SK-N-SH (cell line): Measurements from ENCODE around the gene SLC25A21. TPM values are rescaled to one million over a fixed set of nuclear protein-coding genes. Genes with fewer than 3 reads are reported as not detected.

ENCODE experiments used
- CTCF ChIA-PET: fragments of 300-600, 350-600 bp; formaldehyde crosslinking; extraction: SDS; loops from one replicate; lab custom pipeline; 2021; lab: Yijun Ruan, JAX
- POLR2A ChIA-PET: fragments of 350-600 bp; sonication (Branson Sonifier 250); formaldehyde crosslinking; extraction: SDS; loops from one replicate; lab custom pipeline; 2020; ENCODE audit warnings: antibody characterized with exemption, inconsistent platforms; lab: Yijun Ruan, JAX
- DNase-seq: peaks from one replicate; pipeline ENCODE4 v3.0.0; 2012
- H2AFZ ChIP-seq: fragments of 200-600 bp; sonication (generic); 2 replicates; pipeline ENCODE4 v1.8.1; 2016; ENCODE audit warnings: antibody characterized with exemption, mild to moderate bottlenecking, low read depth
- H3F3A ChIP-seq: fragments of 200-600 bp; sonication (generic); replicated peaks from 2 replicates; pipeline ENCODE3; 2016; ENCODE audit warnings: antibody characterized with exemption, mild to moderate bottlenecking; ENCODE audit not compliant: insufficient read depth
- H3K27ac ChIP-seq, 2 experiments: fragments of 200-500 bp in 1 of 2; fragments of 200-600 bp in 1 of 2; sonication (Bioruptor generic) in 1 of 2; sonication (generic), shearing (Covaris generic) in 1 of 2; 2 replicates each; pipeline versions ENCODE4 v1.5.1 to v1.6.1; 2014 to 2016; ENCODE audit warnings: low read depth in 2 of 2, inconsistent platforms in 1 of 2, low read length in 1 of 2, mild to moderate bottlenecking in 1 of 2, mixed read lengths in 1 of 2
- H3K27me3 ChIP-seq: fragments of 200-600 bp; sonication (generic), shearing (Covaris generic); 2 replicates; pipeline ENCODE4 v1.6.1; 2016; ENCODE audit warnings: mixed run types; ENCODE audit not compliant: insufficient read depth
- H3K36me3 ChIP-seq, 2 experiments: fragments of 200-500 bp in 1 of 2; fragments of 200-600 bp in 1 of 2; sonication (Bioruptor generic) in 1 of 2; sonication (generic) in 1 of 2; replicated peaks in 1 of 2; 2 replicates each; pipeline versions ENCODE3 to v1.5.1; 2014 to 2016; ENCODE audit warnings: low read length in 1 of 2, mild to moderate bottlenecking in 1 of 2; ENCODE audit not compliant: insufficient read depth in 2 of 2, control insufficient read depth in 1 of 2
- H3K4me1 ChIP-seq, 2 experiments: fragments of 200-500 bp in 1 of 2; fragments of 200-600 bp in 1 of 2; sonication (Bioruptor generic) in 1 of 2; sonication (generic), shearing (Covaris generic) in 1 of 2; 2 replicates each; pipeline versions ENCODE4 v1.5.1 to v1.6.1; 2014 to 2016; ENCODE audit warnings: low read depth in 1 of 2, low read length in 1 of 2, mixed run types in 1 of 2; ENCODE audit not compliant: insufficient read depth in 2 of 2, control insufficient read depth in 1 of 2
- H3K4me2 ChIP-seq: fragments of 200-600 bp; sonication (generic), shearing (Covaris generic); 2 replicates; pipeline ENCODE4 v1.6.1; 2017; ENCODE audit warnings: mixed run types
- H3K4me3 ChIP-seq, 2 experiments: fragments of 200-500 bp in 1 of 2; fragments of 200-600 bp in 1 of 2; sonication (Bioruptor generic) in 1 of 2; sonication (generic), shearing (Covaris generic) in 1 of 2; 2 replicates each; pipeline versions ENCODE4 v1.5.1 to v1.8.1; 2014 to 2016; ENCODE audit warnings: low read depth in 2 of 2, inconsistent platforms in 1 of 2, low read length in 1 of 2, mild to moderate bottlenecking in 1 of 2, mixed read lengths in 1 of 2, moderate library complexity in 1 of 2
- H3K79me2 ChIP-seq: fragments of 200-600 bp; sonication (generic); 2 replicates; pipeline ENCODE4 v1.8.1; 2017; ENCODE audit warnings: mild to moderate bottlenecking; ENCODE audit not compliant: insufficient read depth
- H3K9ac ChIP-seq: fragments of 200-600 bp; sonication (generic); 2 replicates; pipeline ENCODE4 v1.6.1; 2017; ENCODE audit warnings: mixed run types
- H3K9me2 ChIP-seq: fragments of 200-600 bp; sonication (generic); 2 replicates; pipeline ENCODE4 v1.6.1; 2017; ENCODE audit warnings: mixed run types
- H3K9me3 ChIP-seq: fragments of 200-600 bp; sonication (generic); 2 replicates; pipeline ENCODE4 v1.6.1; 2017; ENCODE audit warnings: mixed run types, mild to moderate bottlenecking, moderate library complexity
- H4K20me1 ChIP-seq: fragments of 200-600 bp; sonication (generic); 2 replicates; pipeline ENCODE4 v1.6.1; 2017; ENCODE audit warnings: mild to moderate bottlenecking, mixed run types; ENCODE audit not compliant: insufficient read depth
- ELF1 ChIP-seq: IDR thresholded peaks from 2 replicates; pipeline ENCODE4 v1.4.0; 2012
- EP300 ChIP-seq, 2 experiments: IDR thresholded peaks; 2 replicates each; pipeline versions ENCODE4 v1.4.0 to v1.6.1; 2012; ENCODE audit warnings: borderline replicate concordance in 1 of 2, low read depth in 1 of 2, low read length in 1 of 2
- FOSL2 ChIP-seq: IDR thresholded peaks from 2 replicates; pipeline ENCODE4 v1.4.0; 2012; ENCODE audit warnings: low read depth, mild to moderate bottlenecking, moderate library complexity, borderline replicate concordance
- FOXM1 ChIP-seq: IDR thresholded peaks from 2 replicates; pipeline ENCODE4 v1.4.0; 2012; ENCODE audit warnings: low read depth, mild to moderate bottlenecking
- GATA2 ChIP-seq: sonication (generic); formaldehyde crosslinking; IDR thresholded peaks from 2 replicates; pipeline ENCODE4 v1.5.0; 2020; ENCODE audit warnings: mild to moderate bottlenecking, missing genetic modification reagents
- MEF2A ChIP-seq: IDR thresholded peaks from 2 replicates; pipeline ENCODE4 v1.4.0; 2012; ENCODE audit warnings: low read depth, borderline replicate concordance
- NRF1 ChIP-seq: IDR thresholded peaks from 2 replicates; pipeline ENCODE4 v1.6.1; 2012; ENCODE audit warnings: low read depth, mild to moderate bottlenecking, low read length
- PBX3 ChIP-seq: IDR thresholded peaks from 2 replicates; pipeline ENCODE4; 2012
- POLR2AphosphoS5 ChIP-seq: IDR thresholded peaks from 2 replicates; pipeline ENCODE4 v1.6.1; 2012; ENCODE audit warnings: low read depth, low read length
- RAD21 ChIP-seq: IDR thresholded peaks from 2 replicates; pipeline ENCODE4 v1.6.1; 2012; ENCODE audit warnings: mild to moderate bottlenecking, low read length
- RFX5 ChIP-seq: IDR thresholded peaks from 2 replicates; pipeline ENCODE4 v1.6.1; 2012; ENCODE audit warnings: mild to moderate bottlenecking, improper control_type of control experiment, low read length
- TEAD4 ChIP-seq: IDR thresholded peaks from 2 replicates; pipeline ENCODE4 v1.4.0; 2012; ENCODE audit warnings: mild to moderate bottlenecking, borderline replicate concordance; ENCODE audit not compliant: insufficient read depth
- USF1 ChIP-seq: IDR thresholded peaks from 2 replicates; pipeline ENCODE4 v1.4.0; 2012; ENCODE audit warnings: low read depth, borderline replicate concordance
- YY1 ChIP-seq: IDR thresholded peaks from 2 replicates; pipeline ENCODE4 v1.4.0; 2012; ENCODE audit warnings: low read depth, mild to moderate bottlenecking
- WGBS: methylation state at CpG from one replicate; pipeline ENCODE4 v1.1.6; 2017; ENCODE audit warnings: low lambda C conversion rate; 5-methylcytosine and 5-hydroxymethylcytosine counted together
- polyA plus RNA-seq, 3 experiments: library from polyadenylated mRNA; depleted of rRNA; stranded (reverse); fragments of >200 nt; gene quantifications; 2 replicates each; pipeline ENCODE4 v1.2.3, GENCODE V29; 2012
- TF ChIP-seq, protein P1 (sequence below): fragments of 150-350 bp; IDR thresholded peaks from 2 replicates; pipeline ENCODE4 v1.6.1; 2016; ENCODE audit warnings: mild to moderate bottlenecking, low read depth, low read length
- TF ChIP-seq, protein P2 (sequence below): fragments of 150-350 bp; IDR thresholded peaks from 2 replicates; pipeline ENCODE4 v1.6.1; 2017; ENCODE audit warnings: antibody characterized with exemption, low read length, low read depth, borderline replicate concordance

SLC25A21 gene
- polyA plus RNA-seq, 1 of the 3 experiments (the other 2 are of a cell fraction): not detected

DNA sequence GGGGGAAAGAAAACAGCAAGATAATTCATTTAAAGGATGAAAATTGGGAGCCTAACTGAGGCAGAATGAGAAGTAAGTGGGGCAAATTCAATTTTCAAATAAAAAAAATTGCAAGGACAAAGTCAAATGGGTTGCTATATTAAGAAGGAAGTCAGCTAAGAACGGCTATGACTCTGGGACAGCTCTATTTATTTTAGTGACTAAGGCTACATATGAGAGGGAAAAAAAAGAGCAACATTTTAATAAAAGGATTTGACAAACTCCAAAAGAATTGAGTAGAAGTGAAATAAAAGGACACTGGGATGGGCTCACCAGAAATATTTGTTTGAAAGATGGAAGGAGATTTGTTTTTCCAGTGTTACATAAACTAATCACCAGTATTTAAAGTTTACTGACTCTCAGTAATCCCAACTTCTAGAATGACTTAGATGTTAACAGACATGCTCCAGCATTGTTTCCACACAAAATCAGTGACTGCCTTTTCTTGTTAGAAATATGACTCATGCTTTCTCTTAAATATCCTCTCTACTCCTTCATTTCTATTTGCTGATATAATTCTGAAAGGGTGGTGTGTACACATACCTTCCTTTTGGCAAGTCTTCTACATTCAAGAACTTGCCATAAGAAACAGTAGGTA lies 198.5 kb downstream of the SLC25A21 start:
- Histone ChIP-seq H3K9me2 (no peaks in the 10 kb centered on the region), H3K79me2 (no peaks in the 10 kb centered on the region), H4K20me1 (no peaks in the 10 kb centered on the region), H3K36me3 (no peaks in the 10 kb centered on the region), H2AFZ (no peak overlapping the region), H3K27me3 (no peaks in the 10 kb centered on the region), H3K4me1 (no peaks in the 10 kb centered on the region), H3K9me3 (no peaks in the 10 kb centered on the region), H3F3A (no peaks in the 10 kb centered on the region), H3K27ac (no peak overlapping the region), H3K9ac (no peak overlapping the region), H3K4me2 (no peak overlapping the region), H3K4me3 (no peak overlapping the region)
- POLR2A ChIA-PET: no interaction called here
- CTCF ChIA-PET: no interaction called here
- WGBS: 0% methylated on average over 1 of the region's 1 CpG
- TF ChIP-seq YY1 (no peak), FOXM1 (no peak), EP300 (IDR thresholded peaks at IDR 0.05; ENCODE audit: borderline replicate concordance in 1 of 2, low read depth in 1 of 2, low read length in 1 of 2) (no peak), ELF1 (no peak), GATA2 (CRISPR knock-in tag) (no peak), RFX5 (no peak), NRF1 (no peak), POLR2AphosphoS5 (no peak), USF1 (no peak), MEF2A (no peak), PBX3 (no peak)
- TF ChIP-seq, protein P1, sequence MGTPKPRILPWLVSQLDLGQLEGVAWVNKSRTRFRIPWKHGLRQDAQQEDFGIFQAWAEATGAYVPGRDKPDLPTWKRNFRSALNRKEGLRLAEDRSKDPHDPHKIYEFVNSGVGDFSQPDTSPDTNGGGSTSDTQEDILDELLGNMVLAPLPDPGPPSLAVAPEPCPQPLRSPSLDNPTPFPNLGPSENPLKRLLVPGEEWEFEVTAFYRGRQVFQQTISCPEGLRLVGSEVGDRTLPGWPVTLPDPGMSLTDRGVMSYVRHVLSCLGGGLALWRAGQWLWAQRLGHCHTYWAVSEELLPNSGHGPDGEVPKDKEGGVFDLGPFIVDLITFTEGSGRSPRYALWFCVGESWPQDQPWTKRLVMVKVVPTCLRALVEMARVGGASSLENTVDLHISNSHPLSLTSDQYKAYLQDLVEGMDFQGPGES: no peak
- TF ChIP-seq, protein P2, sequence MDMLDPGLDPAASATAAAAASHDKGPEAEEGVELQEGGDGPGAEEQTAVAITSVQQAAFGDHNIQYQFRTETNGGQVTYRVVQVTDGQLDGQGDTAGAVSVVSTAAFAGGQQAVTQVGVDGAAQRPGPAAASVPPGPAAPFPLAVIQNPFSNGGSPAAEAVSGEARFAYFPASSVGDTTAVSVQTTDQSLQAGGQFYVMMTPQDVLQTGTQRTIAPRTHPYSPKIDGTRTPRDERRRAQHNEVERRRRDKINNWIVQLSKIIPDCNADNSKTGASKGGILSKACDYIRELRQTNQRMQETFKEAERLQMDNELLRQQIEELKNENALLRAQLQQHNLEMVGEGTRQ: no peak
- no peak for DNase-seq

GRCh38 chr14:36971263-36971855 lies 201.0 kb downstream of the SLC25A21 start:
- Histone ChIP-seq H4K20me1 (no peaks in the 10 kb centered on the region), H3K9me2 (no peaks in the 10 kb centered on the region), H3K27ac (no peak overlapping the region), H3K79me2 (no peaks in the 10 kb centered on the region), H3K36me3 (no peaks in the 10 kb centered on the region), H3K9ac (no peak overlapping the region), H3K9me3 (no peaks in the 10 kb centered on the region), H3K4me3 (no peak overlapping the region), H3K27me3 (no peaks in the 10 kb centered on the region), H3K4me1 (no peaks in the 10 kb centered on the region), H3K4me2 (no peak overlapping the region), H2AFZ (no peak overlapping the region), H3F3A (no peaks in the 10 kb centered on the region)
- POLR2A ChIA-PET: no interaction called here
- 19% methylated on average over 8 of the region's 9 CpGs for WGBS
- CTCF ChIA-PET: no interaction called here
- DNase-seq: no peak
- TF ChIP-seq YY1 (no peak), TEAD4 (no peak), RAD21 (no peak), FOSL2 (no peak)
